Neural cell (in vitro differentiated cells): ENCODE data around the gene SGCB. TPM values are rescaled to one million over a fixed set of nuclear protein-coding genes. Genes with fewer than 3 reads are reported as not detected.

Source experiments
- H2AFZ ChIP-seq: fragments of 200-600, 300-800 bp; sonication (generic), shearing (Covaris generic); 2 replicates; pipeline ENCODE4 v1.6.0; 2014; ENCODE audit warnings: low read depth, mild to moderate bottlenecking, antibody characterized with exemption, low read length, moderate library complexity
- H3F3A ChIP-seq: fragments of 200-600 bp; shearing (Covaris generic); 2 replicates; pipeline ENCODE4 v1.6.1; 2016; ENCODE audit warnings: mild to moderate bottlenecking, moderate library complexity, mixed read lengths, antibody characterized with exemption, low read length; ENCODE audit not compliant: insufficient read depth, poor library complexity, severe bottlenecking
- H3K27ac ChIP-seq: fragments of 200-600, 300-800 bp; sonication (generic), shearing (Covaris generic); 2 replicates; pipeline ENCODE4 v1.5.1; 2014; ENCODE audit warnings: mild to moderate bottlenecking, low read length, moderate library complexity
- H3K27me3 ChIP-seq: fragments of 300-800, 200-600 bp; sonication (generic), shearing (Covaris generic); 2 replicates; pipeline ENCODE4 v1.6.0; 2014; ENCODE audit warnings: mild to moderate bottlenecking, low read depth, low read length, moderate library complexity; ENCODE audit not compliant: insufficient read depth
- H3K36me3 ChIP-seq: fragments of 300-800, 200-600 bp; sonication (generic), shearing (Covaris generic); 2 replicates; pipeline ENCODE4 v1.5.1; 2014; ENCODE audit warnings: mild to moderate bottlenecking, antibody characterized with exemption, low read length, moderate library complexity; ENCODE audit not compliant: insufficient read depth
- H3K4me2 ChIP-seq: fragments of 300-800, 200-600 bp; sonication (generic), shearing (Covaris generic); 2 replicates; pipeline ENCODE4 v1.6.0; 2014; ENCODE audit warnings: mild to moderate bottlenecking, low read length
- H3K4me3 ChIP-seq: fragments of 300-800, 200-600 bp; sonication (generic), shearing (Covaris generic); 2 replicates; pipeline ENCODE4 v1.5.1; 2014; ENCODE audit warnings: mild to moderate bottlenecking, low read length, moderate library complexity
- H3K79me2 ChIP-seq: fragments of 200-600 bp; shearing (Covaris generic); replicated peaks from 2 replicates; pipeline ENCODE4 v1.6.0; 2014; ENCODE audit warnings: mild to moderate bottlenecking, low read length, moderate library complexity; ENCODE audit not compliant: insufficient read depth
- H3K9ac ChIP-seq: fragments of 300-800, 200-600 bp; sonication (generic), shearing (Covaris generic); 2 replicates; pipeline ENCODE4 v1.6.1; 2016; ENCODE audit warnings: mild to moderate bottlenecking, low read length, mixed read lengths
- H3K9me2 ChIP-seq: fragments of 200-600 bp; shearing (Covaris generic); 2 replicates; pipeline ENCODE4 v1.6.1; 2016; ENCODE audit warnings: mild to moderate bottlenecking, low read length, mixed read lengths; ENCODE audit not compliant: insufficient read depth
- H3K9me3 ChIP-seq: fragments of 200-600, 300-800 bp; sonication (generic), shearing (Covaris generic); 2 replicates; pipeline ENCODE4 v1.6.1; 2016; ENCODE audit warnings: mild to moderate bottlenecking, mixed run types, low read length, moderate library complexity, mixed read lengths
- H4K20me1 ChIP-seq: fragments of 200-600 bp; shearing (Covaris generic); 2 replicates; pipeline ENCODE4 v1.6.1; 2016; ENCODE audit warnings: mild to moderate bottlenecking, mixed run types; ENCODE audit not compliant: insufficient read depth
- EP300 ChIP-seq: fragments of 450-650 bp; conservative IDR thresholded peaks from 2 replicates; pipeline ENCODE4 v1.6.1; 2014; ENCODE audit warnings: antibody characterized with exemption, mild to moderate bottlenecking, moderate library complexity; ENCODE audit not compliant: poor library complexity, severe bottlenecking
- EZH2 ChIP-seq: fragments of 200-600, 300-800 bp; shearing (Covaris generic), sonication (generic); IDR thresholded peaks from 2 replicates; pipeline ENCODE4 v1.6.1; 2014; ENCODE audit warnings: antibody characterized with exemption, low read length, borderline replicate concordance, mild to moderate bottlenecking; ENCODE audit not compliant: insufficient read depth, poor library complexity, severe bottlenecking
- MXI1 ChIP-seq: fragments of 450-650 bp; conservative IDR thresholded peaks from 2 replicates; pipeline ENCODE4 v1.6.1; 2014; ENCODE audit warnings: antibody characterized with exemption, mild to moderate bottlenecking; ENCODE audit not compliant: poor library complexity, severe bottlenecking
- POLR2AphosphoS5 ChIP-seq: IDR thresholded peaks from 2 replicates; pipeline ENCODE4 v1.6.1; 2012
- RAD21 ChIP-seq: fragments of 450-650 bp; conservative IDR thresholded peaks from 2 replicates; pipeline ENCODE4 v1.6.1; 2014; ENCODE audit warnings: antibody characterized with exemption, mild to moderate bottlenecking, moderate library complexity
- SMC3 ChIP-seq: fragments of 450-650 bp; conservative IDR thresholded peaks from 2 replicates; pipeline ENCODE4 v1.6.1; 2014; ENCODE audit warnings: antibody characterized with exemption, mild to moderate bottlenecking, moderate library complexity; ENCODE audit not compliant: poor library complexity
- TAF1 ChIP-seq: IDR thresholded peaks from 2 replicates; pipeline ENCODE4 v1.6.1; 2012; ENCODE audit warnings: low read depth
- polyA plus RNA-seq: library from polyadenylated mRNA; depleted of rRNA; stranded (reverse); fragments of >200 nt; gene quantifications from 2 replicates; pipeline ENCODE4 v1.2.3, GENCODE V29; 2014
- TF ChIP-seq, protein P1 (sequence below): IDR thresholded peaks from 2 replicates; pipeline ENCODE4 v1.6.1; 2012; ENCODE audit warnings: borderline replicate concordance
- TF ChIP-seq, protein P2 (sequence below): fragments of 450-650 bp; IDR thresholded peaks from 2 replicates; pipeline ENCODE4 v1.5.1; 2014; ENCODE audit warnings: antibody characterized with exemption, mild to moderate bottlenecking, moderate library complexity; ENCODE audit not compliant: poor library complexity, severe bottlenecking

Gene SGCB
- polyA plus RNA-seq, 1 donor from 2014 or later: 24.5 TPM

DNA sequence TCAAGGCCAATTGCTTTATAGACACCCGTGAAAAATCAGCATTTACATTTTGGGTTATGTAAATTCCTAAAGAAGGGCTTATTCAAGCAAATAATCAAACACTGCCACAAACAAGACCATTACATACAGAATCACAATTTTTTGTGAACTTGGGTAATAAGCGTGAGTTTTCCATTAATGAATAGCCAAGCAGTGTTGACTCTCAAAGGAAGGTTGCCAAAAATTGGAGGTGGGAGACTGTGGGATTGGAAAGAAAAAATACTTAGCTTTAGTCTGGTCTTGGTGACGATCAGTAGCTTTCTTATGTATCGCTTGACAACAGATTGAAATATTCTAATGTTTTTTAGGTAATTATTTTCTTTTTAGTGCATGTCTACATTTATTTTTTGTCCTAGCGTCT lies 38.8 kb downstream of the SGCB start:
- Histone ChIP-seq H3K4me3 (no peak overlapping the region), H3K9me2 (no peaks in the 10 kb centered on the region), H3K9me3 (no peaks in the 10 kb centered on the region), H3K4me2 (no peak overlapping the region), H3K79me2 (no peaks in the 10 kb centered on the region), H3K36me3 (no peaks in the 10 kb centered on the region), H3F3A (no peaks in the 10 kb centered on the region), H3K9ac (no peak overlapping the region), H3K27ac (no peak overlapping the region), H2AFZ (no peak overlapping the region), H4K20me1 (no peaks in the 10 kb centered on the region), H3K27me3 (no peaks in the 10 kb centered on the region)
- TF ChIP-seq RAD21 (no peak), EP300 (no peak), MXI1 (no peak), SMC3 (no peak), TAF1 (no peak), EZH2 (no peak), POLR2AphosphoS5 (no peak)
- TF ChIP-seq, protein P1, sequence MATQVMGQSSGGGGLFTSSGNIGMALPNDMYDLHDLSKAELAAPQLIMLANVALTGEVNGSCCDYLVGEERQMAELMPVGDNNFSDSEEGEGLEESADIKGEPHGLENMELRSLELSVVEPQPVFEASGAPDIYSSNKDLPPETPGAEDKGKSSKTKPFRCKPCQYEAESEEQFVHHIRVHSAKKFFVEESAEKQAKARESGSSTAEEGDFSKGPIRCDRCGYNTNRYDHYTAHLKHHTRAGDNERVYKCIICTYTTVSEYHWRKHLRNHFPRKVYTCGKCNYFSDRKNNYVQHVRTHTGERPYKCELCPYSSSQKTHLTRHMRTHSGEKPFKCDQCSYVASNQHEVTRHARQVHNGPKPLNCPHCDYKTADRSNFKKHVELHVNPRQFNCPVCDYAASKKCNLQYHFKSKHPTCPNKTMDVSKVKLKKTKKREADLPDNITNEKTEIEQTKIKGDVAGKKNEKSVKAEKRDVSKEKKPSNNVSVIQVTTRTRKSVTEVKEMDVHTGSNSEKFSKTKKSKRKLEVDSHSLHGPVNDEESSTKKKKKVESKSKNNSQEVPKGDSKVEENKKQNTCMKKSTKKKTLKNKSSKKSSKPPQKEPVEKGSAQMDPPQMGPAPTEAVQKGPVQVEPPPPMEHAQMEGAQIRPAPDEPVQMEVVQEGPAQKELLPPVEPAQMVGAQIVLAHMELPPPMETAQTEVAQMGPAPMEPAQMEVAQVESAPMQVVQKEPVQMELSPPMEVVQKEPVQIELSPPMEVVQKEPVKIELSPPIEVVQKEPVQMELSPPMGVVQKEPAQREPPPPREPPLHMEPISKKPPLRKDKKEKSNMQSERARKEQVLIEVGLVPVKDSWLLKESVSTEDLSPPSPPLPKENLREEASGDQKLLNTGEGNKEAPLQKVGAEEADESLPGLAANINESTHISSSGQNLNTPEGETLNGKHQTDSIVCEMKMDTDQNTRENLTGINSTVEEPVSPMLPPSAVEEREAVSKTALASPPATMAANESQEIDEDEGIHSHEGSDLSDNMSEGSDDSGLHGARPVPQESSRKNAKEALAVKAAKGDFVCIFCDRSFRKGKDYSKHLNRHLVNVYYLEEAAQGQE: no peak
- TF ChIP-seq, protein P2, sequence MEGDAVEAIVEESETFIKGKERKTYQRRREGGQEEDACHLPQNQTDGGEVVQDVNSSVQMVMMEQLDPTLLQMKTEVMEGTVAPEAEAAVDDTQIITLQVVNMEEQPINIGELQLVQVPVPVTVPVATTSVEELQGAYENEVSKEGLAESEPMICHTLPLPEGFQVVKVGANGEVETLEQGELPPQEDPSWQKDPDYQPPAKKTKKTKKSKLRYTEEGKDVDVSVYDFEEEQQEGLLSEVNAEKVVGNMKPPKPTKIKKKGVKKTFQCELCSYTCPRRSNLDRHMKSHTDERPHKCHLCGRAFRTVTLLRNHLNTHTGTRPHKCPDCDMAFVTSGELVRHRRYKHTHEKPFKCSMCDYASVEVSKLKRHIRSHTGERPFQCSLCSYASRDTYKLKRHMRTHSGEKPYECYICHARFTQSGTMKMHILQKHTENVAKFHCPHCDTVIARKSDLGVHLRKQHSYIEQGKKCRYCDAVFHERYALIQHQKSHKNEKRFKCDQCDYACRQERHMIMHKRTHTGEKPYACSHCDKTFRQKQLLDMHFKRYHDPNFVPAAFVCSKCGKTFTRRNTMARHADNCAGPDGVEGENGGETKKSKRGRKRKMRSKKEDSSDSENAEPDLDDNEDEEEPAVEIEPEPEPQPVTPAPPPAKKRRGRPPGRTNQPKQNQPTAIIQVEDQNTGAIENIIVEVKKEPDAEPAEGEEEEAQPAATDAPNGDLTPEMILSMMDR: no peak

DNA sequence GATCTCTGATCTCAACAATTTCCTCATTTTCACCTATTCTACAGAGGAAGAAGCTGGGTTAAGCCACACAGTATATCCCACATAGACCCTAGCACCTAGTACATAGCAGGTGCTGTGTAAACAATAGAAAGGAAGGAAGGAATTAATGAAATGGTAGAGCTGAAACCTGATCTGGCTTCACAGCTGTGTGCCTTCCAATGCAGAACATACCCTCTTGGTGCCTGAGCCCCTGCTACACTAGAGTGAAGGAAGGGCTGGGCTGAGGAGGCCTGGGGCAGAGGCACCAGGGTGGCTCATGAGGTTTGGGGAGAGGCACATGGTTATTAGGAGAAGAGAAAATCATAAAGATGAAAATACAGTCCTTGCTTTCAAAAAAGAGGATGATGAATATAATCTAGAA lies 39.3 kb downstream of the SGCB start:
- Histone ChIP-seq H3K27me3 (no peaks in the 10 kb centered on the region), H3K9me2 (no peaks in the 10 kb centered on the region), H3K36me3 (no peaks in the 10 kb centered on the region), H3K9me3 (no peaks in the 10 kb centered on the region), H3K9ac (no peak overlapping the region), H3K4me2 (no peak overlapping the region), H3K79me2 (no peaks in the 10 kb centered on the region), H3K4me3 (no peak overlapping the region), H2AFZ (no peak overlapping the region), H4K20me1 (no peaks in the 10 kb centered on the region), H3K27ac (no peak overlapping the region), H3F3A (no peaks in the 10 kb centered on the region)
- TF ChIP-seq, protein P1: no peak
- TF ChIP-seq MXI1: no peak
- no peak for TF ChIP-seq SMC3
- TF ChIP-seq, protein P2: no peak
- TF ChIP-seq TAF1: no peak
- no peak for TF ChIP-seq POLR2AphosphoS5
- no peak for TF ChIP-seq EZH2
- no peak for TF ChIP-seq RAD21
- TF ChIP-seq EP300: no peak
